ENCODE results near the gene HS3ST6.
"Not testable (repeated sequence)": the region's sequence is repeated elsewhere in the genome, so short reads cannot be mapped to it uniquely, and the experiment has no call there.

The HS3ST6 gene

DNA sequence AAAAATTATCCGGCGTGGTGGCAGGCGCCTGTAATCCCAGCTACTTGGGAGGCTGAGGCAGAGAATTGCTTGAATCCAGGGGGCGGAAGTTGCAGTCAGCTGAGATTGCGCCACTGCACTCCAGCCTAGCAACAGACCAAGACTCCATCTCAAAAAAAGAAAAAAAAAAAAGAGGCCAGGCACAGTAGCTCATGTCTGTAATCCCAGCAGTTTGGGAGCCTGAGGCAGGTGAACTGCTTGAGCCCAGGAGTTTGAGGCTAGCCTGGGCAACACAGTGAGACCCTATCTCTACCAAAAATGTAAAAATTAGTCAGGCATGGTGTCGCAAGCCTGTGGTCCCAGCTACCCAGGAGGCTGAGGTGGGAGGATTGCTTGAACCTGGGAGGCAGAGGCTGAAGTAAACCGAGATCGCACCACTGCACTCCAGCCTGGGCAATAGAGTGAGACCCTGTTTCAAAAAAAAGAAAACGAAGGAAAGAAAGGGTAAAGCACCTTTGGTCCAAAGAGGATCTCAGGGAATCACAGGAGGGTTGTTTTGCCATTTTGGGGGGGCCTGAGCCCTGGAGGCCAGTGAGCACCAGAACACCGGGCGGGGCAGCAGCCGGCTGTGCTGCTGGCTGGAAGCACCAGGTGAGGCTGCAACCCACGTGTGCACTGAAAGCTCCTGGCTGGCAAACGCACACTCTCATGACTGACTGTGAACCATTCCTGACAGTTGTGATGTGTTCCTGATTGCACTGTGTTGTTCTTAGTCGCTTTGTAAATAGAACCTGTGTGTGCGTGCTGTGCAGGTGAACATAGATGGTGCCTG lies 18.4 kb downstream of the HS3ST6 start:
- TF ChIP-seq, protein P1, sequence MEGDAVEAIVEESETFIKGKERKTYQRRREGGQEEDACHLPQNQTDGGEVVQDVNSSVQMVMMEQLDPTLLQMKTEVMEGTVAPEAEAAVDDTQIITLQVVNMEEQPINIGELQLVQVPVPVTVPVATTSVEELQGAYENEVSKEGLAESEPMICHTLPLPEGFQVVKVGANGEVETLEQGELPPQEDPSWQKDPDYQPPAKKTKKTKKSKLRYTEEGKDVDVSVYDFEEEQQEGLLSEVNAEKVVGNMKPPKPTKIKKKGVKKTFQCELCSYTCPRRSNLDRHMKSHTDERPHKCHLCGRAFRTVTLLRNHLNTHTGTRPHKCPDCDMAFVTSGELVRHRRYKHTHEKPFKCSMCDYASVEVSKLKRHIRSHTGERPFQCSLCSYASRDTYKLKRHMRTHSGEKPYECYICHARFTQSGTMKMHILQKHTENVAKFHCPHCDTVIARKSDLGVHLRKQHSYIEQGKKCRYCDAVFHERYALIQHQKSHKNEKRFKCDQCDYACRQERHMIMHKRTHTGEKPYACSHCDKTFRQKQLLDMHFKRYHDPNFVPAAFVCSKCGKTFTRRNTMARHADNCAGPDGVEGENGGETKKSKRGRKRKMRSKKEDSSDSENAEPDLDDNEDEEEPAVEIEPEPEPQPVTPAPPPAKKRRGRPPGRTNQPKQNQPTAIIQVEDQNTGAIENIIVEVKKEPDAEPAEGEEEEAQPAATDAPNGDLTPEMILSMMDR (IDR thresholded peaks at IDR 0.05; ENCODE audit: unreplicated experiment in 3 of 3), result no peak
- peaks cover 15% of the 10 kb centered on the region for H3K27me3 Mint-ChIP-seq (ENCODE audit: low read depth)

DNA sequence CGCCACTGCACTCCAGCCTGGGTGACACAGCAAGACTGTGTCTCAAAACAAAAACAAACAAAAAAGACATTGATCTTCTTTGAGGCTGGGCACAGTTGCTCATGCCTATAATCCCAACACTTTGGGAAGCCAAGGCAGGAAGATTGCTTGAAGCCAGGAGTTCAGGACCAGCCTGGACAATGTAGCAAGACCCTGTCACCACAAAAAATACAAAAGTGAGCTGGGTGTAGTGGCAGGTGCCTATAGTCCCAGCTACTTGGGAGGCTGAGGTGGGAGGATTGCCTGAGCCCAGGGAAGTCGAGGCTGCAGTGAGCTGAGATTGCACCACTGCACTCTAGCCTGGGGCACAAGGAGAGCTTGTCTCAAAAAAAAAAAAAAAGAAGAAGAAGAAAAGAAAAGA lies 20.5 kb downstream of the HS3ST6 start:
- not testable (repeated sequence) for H3K36me3 Mint-ChIP-seq (ENCODE audit: low read depth); H3K4me3 Mint-ChIP-seq; H3K9me3 Mint-ChIP-seq; H3K4me1 Mint-ChIP-seq; H3K27ac Mint-ChIP-seq
- peaks cover 15% of the 10 kb centered on the region for H3K27me3 Mint-ChIP-seq (ENCODE audit: low read depth)

More for the DNA sequence above, 18.4 kb downstream of the HS3ST6 start:
- H3K36me3 Mint-ChIP-seq (ENCODE audit: low read depth), result no peaks in the 10 kb centered on the region
- H3K4me3 Mint-ChIP-seq, result no peak overlapping the region
- no peaks in the 10 kb centered on the region for H3K9me3 Mint-ChIP-seq
- H3K4me1 Mint-ChIP-seq, result peaks cover 12% of the 10 kb centered on the region
- no peak overlapping the region for H3K27ac Mint-ChIP-seq

DNA sequence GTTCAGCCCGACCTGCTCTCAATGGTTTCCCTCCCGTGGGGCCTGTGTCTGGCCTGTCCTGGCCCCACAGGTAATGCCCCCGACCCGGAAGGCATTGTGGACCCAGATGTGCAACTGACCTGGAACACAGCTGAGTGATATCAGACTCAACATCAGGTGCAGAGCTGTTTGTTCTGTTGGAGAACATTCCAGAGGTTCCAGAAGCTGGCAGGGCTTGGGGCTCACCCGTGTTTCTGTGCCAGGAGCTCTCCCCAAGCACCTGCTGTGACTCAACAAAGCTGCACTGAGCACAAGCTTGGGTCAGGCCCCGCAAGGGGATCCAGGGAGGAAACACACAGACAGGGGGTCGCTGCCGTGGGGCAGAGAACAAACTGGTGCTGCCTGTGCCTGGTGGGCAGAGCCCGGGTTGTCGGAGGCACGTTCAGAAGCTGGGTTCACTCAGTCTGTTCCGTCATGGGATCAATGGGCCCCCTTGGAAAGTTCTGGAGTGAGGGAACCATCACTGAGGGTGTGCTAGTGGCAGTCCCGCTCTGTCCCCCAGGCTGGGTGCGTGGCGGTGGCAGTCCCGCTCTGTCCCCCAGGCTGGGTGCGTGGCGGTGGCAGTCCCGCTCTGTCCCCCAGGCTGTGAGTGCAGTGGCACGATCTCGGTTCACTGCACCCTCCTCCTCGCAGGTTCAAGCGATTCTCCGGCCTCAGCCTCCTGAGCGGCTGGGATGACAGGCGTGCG lies 22.1 kb downstream of the HS3ST6 start:
- Mint-ChIP-seq H3K27me3 (ENCODE audit: low read depth) (peaks cover 16% of the 10 kb centered on the region), H3K27ac (no peak overlapping the region), H3K4me3 (no peak overlapping the region), H3K36me3 (ENCODE audit: low read depth) (no peaks in the 10 kb centered on the region), H3K9me3 (no peaks in the 10 kb centered on the region), H3K4me1 (no peaks in the 10 kb centered on the region)
- TF ChIP-seq, protein P1 (IDR thresholded peaks at IDR 0.05; ENCODE audit: unreplicated experiment in 3 of 3), result no peak

DNA sequence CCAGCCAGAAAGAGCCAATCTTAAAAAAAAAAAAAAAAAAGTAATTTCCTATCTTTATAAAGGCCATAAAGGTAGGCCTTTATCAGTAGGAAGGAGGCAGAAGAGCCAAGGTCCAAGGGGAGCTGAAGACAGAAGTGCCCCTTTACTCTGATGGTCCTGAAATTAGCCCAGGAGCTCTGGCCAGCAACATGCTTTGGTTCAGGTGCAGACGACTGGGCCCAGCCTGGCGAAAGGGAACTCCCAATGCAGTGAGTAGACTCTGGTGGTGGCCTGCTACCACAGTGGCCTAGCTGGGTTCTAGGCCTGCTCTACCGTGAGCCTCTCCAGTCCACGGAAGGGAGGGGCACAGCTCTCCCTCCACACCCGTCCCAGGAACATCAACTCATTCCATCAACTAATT lies 23.1 kb downstream of the HS3ST6 start:
- Mint-ChIP-seq H3K36me3 (ENCODE audit: low read depth) (no peaks in the 10 kb centered on the region), H3K9me3 (no peaks in the 10 kb centered on the region), H3K4me1 (peaks cover 6% of the 10 kb centered on the region), H3K4me3 (no peak overlapping the region), H3K27ac (no peak overlapping the region), H3K27me3 (ENCODE audit: low read depth) (peaks cover 22% of the 10 kb centered on the region)
- TF ChIP-seq, protein P1 (IDR thresholded peaks at IDR 0.05; ENCODE audit: unreplicated experiment in 3 of 3), result no peak

DNA sequence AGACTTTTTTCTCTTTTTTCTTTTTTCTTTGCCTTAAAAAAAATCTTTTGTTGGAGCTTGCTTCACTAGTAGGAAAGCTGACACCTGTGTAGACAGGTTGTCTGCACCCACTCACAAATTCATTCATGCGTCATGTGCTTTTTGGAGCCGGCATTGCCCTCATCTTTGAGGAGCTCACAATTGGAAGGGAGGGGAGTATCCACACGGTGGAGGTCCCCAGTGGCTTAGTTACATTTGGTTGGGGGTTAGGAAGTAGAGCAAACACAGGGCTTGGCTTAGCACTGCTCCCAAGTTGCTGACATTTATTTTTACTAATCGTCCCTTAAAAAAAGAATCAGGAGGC lies 27.5 kb downstream of the HS3ST6 start:
- no peak overlapping the region for H3K4me3 Mint-ChIP-seq
- H3K4me1 Mint-ChIP-seq, result peaks cover 6% of the 10 kb centered on the region
- H3K27me3 Mint-ChIP-seq (ENCODE audit: low read depth), result peaks cover 23% of the 10 kb centered on the region
- H3K27ac Mint-ChIP-seq, result no peak overlapping the region
- TF ChIP-seq, protein P1 (IDR thresholded peaks at IDR 0.05; ENCODE audit: unreplicated experiment in 3 of 3), result no peak
- H3K36me3 Mint-ChIP-seq (ENCODE audit: low read depth), result no peaks in the 10 kb centered on the region
- no peaks in the 10 kb centered on the region for H3K9me3 Mint-ChIP-seq

DNA sequence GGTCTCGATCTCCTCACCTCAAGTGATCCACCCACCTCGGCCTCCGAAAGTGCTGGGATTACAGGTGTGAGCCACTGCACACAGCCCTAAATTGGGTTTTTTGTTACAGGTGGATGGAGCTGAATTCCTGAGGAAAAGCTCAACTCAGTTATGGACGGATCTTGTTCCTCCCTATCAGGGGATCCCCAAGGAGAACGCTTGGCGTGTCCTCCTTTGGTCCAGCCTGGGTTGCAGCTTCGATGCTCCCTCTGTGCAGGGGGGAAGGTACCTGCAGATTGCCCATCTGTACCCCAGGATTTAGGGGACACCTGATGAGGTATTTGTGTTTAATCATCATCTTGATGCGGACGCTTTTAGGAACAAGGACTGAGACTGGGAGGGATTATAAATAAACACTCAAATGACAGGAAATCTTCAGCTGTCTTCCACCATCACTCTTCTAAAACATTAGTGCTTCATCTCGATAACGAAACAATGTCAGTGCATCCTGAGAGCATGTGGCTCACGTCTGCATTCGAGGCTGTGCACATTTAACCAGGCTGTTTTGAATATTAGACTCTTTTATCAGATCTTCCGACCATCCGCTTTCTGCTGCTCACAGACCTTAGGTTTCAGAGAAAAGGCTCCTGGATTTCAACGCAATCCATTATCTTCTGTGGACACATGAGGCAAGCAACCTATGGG lies 28.0 kb downstream of the HS3ST6 start:
- TF ChIP-seq, protein P1 (IDR thresholded peaks at IDR 0.05; ENCODE audit: unreplicated experiment in 3 of 3), result no peak
- H3K9me3 Mint-ChIP-seq, result no peaks in the 10 kb centered on the region
- no peak overlapping the region for H3K27ac Mint-ChIP-seq
- peaks cover 26% of the 10 kb centered on the region for H3K27me3 Mint-ChIP-seq (ENCODE audit: low read depth)
- H3K4me3 Mint-ChIP-seq, result no peak overlapping the region
- H3K36me3 Mint-ChIP-seq (ENCODE audit: low read depth), result no peaks in the 10 kb centered on the region
- H3K4me1 Mint-ChIP-seq, result peaks cover 6% of the 10 kb centered on the region

Data from nephron (organoid).